COLO829 (cell line): ENCODE measurements around the gene PLK3.
A peak's percentile ranks its signal among the peaks of the same experiment; 100 is the strongest.
"Not testable (repeated sequence)": the region's sequence is repeated elsewhere in the genome, so short reads cannot be mapped to it uniquely, and the experiment has no call there.

Source experiments
- DNase-seq: peaks from one replicate; pipeline ENCODE4 v3.0.0; 2012; ENCODE audit warnings: low spot score

PLK3 gene

GRCh38 chr1:44799770-44800584 is at the start of gene PLK3:
Gene PLK3 (plus strand): TSS chr1:44800377. CDS start chr1:44800464, 87 bp downstream.
- DNase-seq = peak; percentile 90

- DNase-seq = no peak
Observed at GRCh38 chr1:44757420-44757819, 42.8 kb upstream of the PLK3 start.

GRCh38 chr1:44759077-44759476 is 41.1 kb upstream of the PLK3 start:
- DNase-seq = no peak

GRCh38 chr1:44760876-44761275 is 39.3 kb upstream of the PLK3 start:
- DNase-seq = no peak

- DNase-seq = not testable (repeated sequence)
Observed at GRCh38 chr1:44766421-44766820, 33.8 kb upstream of the PLK3 start.

GRCh38 chr1:44775078-44775929 is 24.9 kb upstream of the PLK3 start, which contains the start of gene RPS8:
Gene RPS8 (plus strand): TSS chr1:44775540. CDS start chr1:44775597, 57 bp downstream.
- DNase-seq = peak; percentile 81

GRCh38 chr1:44775930-44776729 is 24.0 kb upstream of the PLK3 start:
- DNase-seq = no peak

- no peak for DNase-seq
Observed at GRCh38 chr1:44776730-44777068, 23.5 kb upstream of the PLK3 start.

GRCh38 chr1:44777547-44777946 is 22.6 kb upstream of the PLK3 start:
- DNase-seq = no peak

- no peak for DNase-seq
Observed at GRCh38 chr1:44777969-44778635, 22.1 kb upstream of the PLK3 start.

GRCh38 chr1:44778705-44779576 is 21.2 kb upstream of the PLK3 start:
- no peak for DNase-seq

GRCh38 chr1:44780583-44781121 is 19.5 kb upstream of the PLK3 start:
- no peak for DNase-seq

- DNase-seq = no peak
Observed at GRCh38 chr1:44783697-44784093, 16.5 kb upstream of the PLK3 start.

GRCh38 chr1:44784094-44785028 is 15.8 kb upstream of the PLK3 start:
- DNase-seq = no peak

GRCh38 chr1:44785029-44785380 is 15.2 kb upstream of the PLK3 start:
- DNase-seq = no peak

- DNase-seq = no peak
Observed at GRCh38 chr1:44785501-44786137, 14.6 kb upstream of the PLK3 start.

- DNase-seq = no peak
Observed at GRCh38 chr1:44786138-44786840, 13.9 kb upstream of the PLK3 start.

- DNase-seq = no peak
Observed at GRCh38 chr1:44786841-44787426, 13.2 kb upstream of the PLK3 start.
